ENCODE data around the gene NTSR1.

Gene NTSR1

GRCh38 chr20:62662422-62662821, 46.2 kb upstream of the NTSR1 start:
- DNase-seq: no peak

GRCh38 chr20:62663145-62664018, 45.3 kb upstream of the NTSR1 start:
- Mint-ChIP-seq H3K27me3 (ENCODE audit: low read depth, poor library complexity) (peaks cover 16% of the 10 kb centered on the region), H3K27ac (no peak overlapping the region), H3K4me3 (no peak overlapping the region), H3K4me1 (peaks cover 42% of the 10 kb centered on the region), H3K36me3 (ENCODE audit: low read depth) (no peaks in the 10 kb centered on the region), H3K9me3 (no peaks in the 10 kb centered on the region)
- DNase-seq: no peak
- TF ChIP-seq CTCF (IDR thresholded peaks at IDR 0.05): no peak

More at GRCh38 chr20:62662422-62662821, 46.2 kb upstream of the NTSR1 start:
- Mint-ChIP-seq H3K9me3 (no peaks in the 10 kb centered on the region), H3K4me3 (no peak overlapping the region), H3K4me1 (peaks cover 36% of the 10 kb centered on the region), H3K36me3 (ENCODE audit: low read depth) (no peaks in the 10 kb centered on the region), H3K27me3 (ENCODE audit: low read depth, poor library complexity) (peaks cover 10% of the 10 kb centered on the region), H3K27ac (no peak overlapping the region)
- TF ChIP-seq CTCF (IDR thresholded peaks at IDR 0.05): no peak

GRCh38 chr20:62664019-62664971, 44.3 kb upstream of the NTSR1 start:
- Mint-ChIP-seq H3K4me1 (peaks cover 38% of the 10 kb centered on the region), H3K9me3 (no peaks in the 10 kb centered on the region), H3K4me3 (no peak overlapping the region), H3K27me3 (ENCODE audit: low read depth, poor library complexity) (peaks cover 17% of the 10 kb centered on the region), H3K36me3 (ENCODE audit: low read depth) (no peaks in the 10 kb centered on the region), H3K27ac (no peak overlapping the region)
- TF ChIP-seq CTCF (IDR thresholded peaks at IDR 0.05): no peak
- no peak for DNase-seq

GRCh38 chr20:62665153-62665754, 43.4 kb upstream of the NTSR1 start:
- Mint-ChIP-seq H3K27ac (no peak overlapping the region), H3K9me3 (no peaks in the 10 kb centered on the region), H3K4me1 (peaks cover 38% of the 10 kb centered on the region), H3K4me3 (no peak overlapping the region), H3K36me3 (ENCODE audit: low read depth) (no peaks in the 10 kb centered on the region), H3K27me3 (ENCODE audit: low read depth, poor library complexity) (peaks cover 17% of the 10 kb centered on the region)
- no peak for DNase-seq
- TF ChIP-seq CTCF (IDR thresholded peaks at IDR 0.05): no peak

- H3K4me3 Mint-ChIP-seq: no peak overlapping the region
- no peaks in the 10 kb centered on the region for H3K9me3 Mint-ChIP-seq
- TF ChIP-seq CTCF (IDR thresholded peaks at IDR 0.05): no peak
- peaks cover 32% of the 10 kb centered on the region for H3K4me1 Mint-ChIP-seq
- DNase-seq: no peak
- H3K36me3 Mint-ChIP-seq (ENCODE audit: low read depth): no peaks in the 10 kb centered on the region
- no peak overlapping the region for H3K27ac Mint-ChIP-seq
- H3K27me3 Mint-ChIP-seq (ENCODE audit: low read depth, poor library complexity): peaks cover 17% of the 10 kb centered on the region
These were observed 42.6 kb upstream of the NTSR1 start for GRCh38 chr20:62665826-62666735.

Measured in nephron progenitor cell (in vitro differentiated cells).